Astrocyte of the cerebellum (primary cell): ENCODE data around the gene ITGB8.
"Not testable (repeated sequence)": the region's sequence is repeated elsewhere in the genome, so short reads cannot be mapped to it uniquely, and the experiment has no call there.

Source experiments
- DNase-seq: peaks from one replicate; pipeline ENCODE4 v3.0.0-alpha.2; 2011; ENCODE audit warnings: low read depth
- H3K4me3 ChIP-seq: 2 replicates; pipeline ENCODE4 v1.5.1; 2011; ENCODE audit warnings: mild to moderate bottlenecking, low read depth, low read length, moderate library complexity
- in situ Hi-C: cut with HindIII; loops from 2 replicates; pipeline ENCODE4 v1.10.0; 2017; ENCODE audit warnings: low sequenced_read_pairs
- TF ChIP-seq, protein P1 (sequence below): IDR thresholded peaks from 2 replicates; pipeline ENCODE4 v1.5.1; 2012; ENCODE audit warnings: low read length, low read depth, moderate library complexity, mild to moderate bottlenecking; ENCODE audit errors: missing control alignments

The ITGB8 gene

DNA sequence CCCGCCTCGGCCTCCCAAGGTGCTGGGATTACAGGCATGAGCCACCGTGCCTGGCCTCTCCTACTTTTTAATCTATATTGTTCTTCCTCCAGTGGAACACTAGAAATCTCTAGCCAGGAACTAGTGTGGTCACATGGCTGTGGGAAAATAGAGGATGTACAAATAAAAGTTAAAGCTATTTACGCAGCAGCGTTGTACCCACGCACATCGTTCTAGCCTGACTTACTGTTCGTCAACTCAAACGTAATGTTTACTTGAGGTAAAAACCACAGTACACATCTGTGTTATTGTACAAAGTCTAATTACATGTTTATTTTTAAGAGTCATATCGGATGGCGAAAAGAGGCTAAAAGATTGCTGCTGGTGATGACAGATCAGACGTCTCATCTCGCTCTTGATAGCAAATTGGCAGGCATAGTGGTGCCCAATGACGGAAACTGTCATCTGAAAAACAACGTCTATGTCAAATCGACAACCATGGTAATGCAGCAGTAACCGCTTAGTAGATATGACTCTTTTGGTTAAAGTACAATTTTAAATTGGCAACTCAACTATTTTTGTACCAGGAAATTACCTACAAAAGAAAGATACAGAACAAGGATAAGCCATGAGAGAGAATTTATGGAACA, 50.8 kb downstream of the ITGB8 start:
- TF ChIP-seq, protein P1, sequence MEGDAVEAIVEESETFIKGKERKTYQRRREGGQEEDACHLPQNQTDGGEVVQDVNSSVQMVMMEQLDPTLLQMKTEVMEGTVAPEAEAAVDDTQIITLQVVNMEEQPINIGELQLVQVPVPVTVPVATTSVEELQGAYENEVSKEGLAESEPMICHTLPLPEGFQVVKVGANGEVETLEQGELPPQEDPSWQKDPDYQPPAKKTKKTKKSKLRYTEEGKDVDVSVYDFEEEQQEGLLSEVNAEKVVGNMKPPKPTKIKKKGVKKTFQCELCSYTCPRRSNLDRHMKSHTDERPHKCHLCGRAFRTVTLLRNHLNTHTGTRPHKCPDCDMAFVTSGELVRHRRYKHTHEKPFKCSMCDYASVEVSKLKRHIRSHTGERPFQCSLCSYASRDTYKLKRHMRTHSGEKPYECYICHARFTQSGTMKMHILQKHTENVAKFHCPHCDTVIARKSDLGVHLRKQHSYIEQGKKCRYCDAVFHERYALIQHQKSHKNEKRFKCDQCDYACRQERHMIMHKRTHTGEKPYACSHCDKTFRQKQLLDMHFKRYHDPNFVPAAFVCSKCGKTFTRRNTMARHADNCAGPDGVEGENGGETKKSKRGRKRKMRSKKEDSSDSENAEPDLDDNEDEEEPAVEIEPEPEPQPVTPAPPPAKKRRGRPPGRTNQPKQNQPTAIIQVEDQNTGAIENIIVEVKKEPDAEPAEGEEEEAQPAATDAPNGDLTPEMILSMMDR: no peak
- in situ Hi-C loops: no loop called here
- H3K4me3 ChIP-seq: no peak overlapping the region

DNA sequence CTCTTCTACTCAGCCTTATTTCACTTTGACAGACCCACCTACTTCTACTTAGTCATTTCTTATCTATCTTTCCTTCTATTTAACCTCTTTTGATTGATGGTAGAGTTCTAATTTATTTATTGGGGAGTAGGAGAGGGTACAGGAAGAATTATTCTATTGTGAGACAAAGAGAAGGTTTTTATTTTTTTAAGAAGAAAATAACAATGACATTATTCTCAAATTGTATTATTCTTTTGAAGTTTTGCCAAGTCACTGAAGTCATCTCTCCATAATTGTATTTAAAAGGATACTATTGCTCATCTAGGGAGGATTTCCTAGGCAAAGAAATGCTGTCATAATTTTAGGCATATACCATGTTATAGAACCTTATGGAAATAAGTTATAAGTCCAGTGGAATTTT, 52.7 kb downstream of the ITGB8 start:
- H3K4me3 ChIP-seq: no peak overlapping the region
- no peak for DNase-seq
- TF ChIP-seq, protein P1: no peak
- in situ Hi-C loops: no loop called here

More for the DNA sequence above, 50.8 kb downstream of the ITGB8 start:
- no peak for DNase-seq

- in situ Hi-C loops: no loop called here
- H3K4me3 ChIP-seq: no peak overlapping the region
- peak; percentile 85 for DNase-seq
- TF ChIP-seq, protein P1: no peak
Observed at GRCh38 chr7:20385126-20385525, 54.4 kb downstream of the ITGB8 start.

DNA sequence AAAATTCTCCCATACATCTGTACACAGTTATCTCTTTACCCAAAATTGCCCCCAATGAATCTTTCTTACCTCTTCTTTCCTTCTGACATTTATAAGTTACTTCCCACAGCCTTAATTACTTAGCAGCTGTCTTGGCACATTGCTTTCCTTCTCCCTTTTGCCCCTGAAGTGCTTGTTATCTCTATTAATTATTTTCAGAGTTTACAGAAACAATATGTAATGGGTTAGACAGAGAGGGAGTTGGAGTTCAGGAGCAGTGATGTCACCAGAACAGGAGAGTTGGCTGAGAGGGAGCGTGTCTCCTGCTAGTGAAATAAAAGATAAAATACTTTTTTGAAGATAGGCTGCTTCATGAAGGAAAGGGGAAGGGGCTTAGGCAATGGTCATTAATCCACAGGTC, 57.4 kb downstream of the ITGB8 start:
- no peak for DNase-seq
- TF ChIP-seq, protein P1: no peak
- in situ Hi-C loops: no loop called here
- H3K4me3 ChIP-seq: no peak overlapping the region

DNA sequence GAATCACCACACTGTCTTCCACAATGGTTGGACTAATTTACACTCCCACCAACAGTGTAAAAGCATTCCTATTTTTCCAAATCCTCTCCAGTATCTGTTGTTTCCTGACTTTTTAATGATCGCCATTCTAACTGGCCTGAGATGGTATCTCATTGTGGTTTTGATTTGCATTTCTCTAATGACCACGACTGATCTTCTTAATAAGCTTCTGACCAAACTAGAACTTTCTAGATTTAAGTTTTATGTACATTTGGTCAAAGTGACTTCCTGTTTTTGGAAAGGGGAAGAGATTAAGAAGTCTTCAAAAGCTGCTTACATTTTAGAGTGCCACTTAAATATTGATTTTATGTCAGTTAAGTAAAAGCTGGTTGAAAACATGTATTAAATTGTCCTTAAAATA, 58.5 kb downstream of the ITGB8 start:
- H3K4me3 ChIP-seq, in situ Hi-C loops, DNase-seq: not testable (repeated sequence)

GRCh38 chr7:20393021-20393610, 62.4 kb downstream of the ITGB8 start:
- H3K4me3 ChIP-seq: no peak overlapping the region
- DNase-seq: no peak
- TF ChIP-seq, protein P1: no peak
- in situ Hi-C loops: no loop called here

GRCh38 chr7:20393616-20394015, 62.9 kb downstream of the ITGB8 start:
- H3K4me3 ChIP-seq: no peak overlapping the region
- no peak for DNase-seq
- TF ChIP-seq, protein P1: no peak
- in situ Hi-C loops: no loop called here
